Psoas muscle (tissue), 8 donors: Measurements from ENCODE around the gene SIK2. TPM values are rescaled to one million over a fixed set of nuclear protein-coding genes. Genes with fewer than 3 reads are reported as not detected.
A peak's percentile ranks its signal among the peaks of the same experiment; 100 is the strongest.

Experiments used
- ATAC-seq, 4 donors: fragments of 200-7000 bp; cut with Tn5 transposase; one replicate each; pipeline ENCODE4 v1.9.1; 2020; ENCODE audit warnings: moderate library complexity in 3 of 4, mild to moderate bottlenecking in 2 of 4
- DNase-seq, 2 donors: peaks; one replicate each; pipeline ENCODE4 v3.0.0-alpha.2; 2020
- H3K27ac ChIP-seq: fragments of 200-600 bp; one replicate; pipeline ENCODE4 v1.8.0; 2022
- H3K27me3 ChIP-seq, 3 donors: fragments of 200-600 bp in 1 of 3; one replicate each; pipeline versions ENCODE4 v1.6.1 to v1.8.0; 2013 to 2022; ENCODE audit warnings: low read length in 2 of 3, mild to moderate bottlenecking in 2 of 3, moderate library complexity in 1 of 3; ENCODE audit not compliant: insufficient read depth in 3 of 3
- H3K36me3 ChIP-seq, 2 donors: fragments of 200-600 bp in 1 of 2; one replicate each; pipeline versions ENCODE4 v1.6.1 to v1.8.0; 2013 to 2022; ENCODE audit warnings: low read depth in 1 of 2, mild to moderate bottlenecking in 1 of 2, moderate library complexity in 1 of 2; ENCODE audit not compliant: insufficient read depth in 1 of 2
- H3K4me1 ChIP-seq: fragments of 200-600 bp; one replicate; pipeline ENCODE4 v1.8.0; 2022
- H3K4me3 ChIP-seq: fragments of 200-600 bp; one replicate; pipeline ENCODE4 v1.8.0; 2022; ENCODE audit warnings: mild to moderate bottlenecking
- H3K9me3 ChIP-seq: fragments of 200-600 bp; one replicate; pipeline ENCODE4 v1.8.0; 2022
- WGBS, 3 donors: extraction: QIAGEN DNeasy Blood & Tissue Kit; methylation state at CpG; one replicate each; pipeline versions ENCODE4 v1.1.6 to v1.1.7; 2013; 5-methylcytosine and 5-hydroxymethylcytosine counted together
- intact Hi-C, 2 donors: fragments of 100-400 bp; cut with DNase I; formaldehyde crosslinking; loops; one replicate each; pipeline versions ENCODE4 v1.11.0 to v1.14.2; 2022
- polyA plus RNA-seq, 3 donors: library from polyadenylated mRNA; stranded (reverse); fragments of 200-250 nt; gene quantifications; one replicate each; pipeline ENCODE4 v1.2.3, GENCODE V29; 2013
- total RNA-seq, 4 donors: library from RNA; stranded (reverse); fragmentation: NEBNext Ultra II Directional in 2 of 4; extraction: Animal tissue kit (Norgen Biotek cat#: 25700) in 2 of 4; gene quantifications; one replicate each; pipeline versions ENCODE4 v1.2.1 to v1.2.4, GENCODE V29; 2021 to 2023
- TF ChIP-seq, protein P1 (sequence below): fragments of 200-600 bp; IDR thresholded peaks from one replicate; pipeline ENCODE4 v1.8.0; 2022; ENCODE audit warnings: antibody characterized with exemption
- donor health status: healthy with polysubstance abuse.
- donor health status: DM: no; HTN: no; CAD: no; lungs with moderate emphysema.
- donor health status: Bipolar disorder and iron deficiency.
- donor health status: healthy.
- donor health status: DM: yes; HTN: yes; CAD: no.
- donor health status: DM: no; HTN: no; CAD: no.
- donor health status: DM: no; HTN: no; CAD: no.
- donor health status: DM: yes; HTN: yes; CAD: no.

SIK2 gene
- total and polyA plus RNA-seq, 7 donors, result 9.0 to 69.6 (median 30.4) TPM

DNA sequence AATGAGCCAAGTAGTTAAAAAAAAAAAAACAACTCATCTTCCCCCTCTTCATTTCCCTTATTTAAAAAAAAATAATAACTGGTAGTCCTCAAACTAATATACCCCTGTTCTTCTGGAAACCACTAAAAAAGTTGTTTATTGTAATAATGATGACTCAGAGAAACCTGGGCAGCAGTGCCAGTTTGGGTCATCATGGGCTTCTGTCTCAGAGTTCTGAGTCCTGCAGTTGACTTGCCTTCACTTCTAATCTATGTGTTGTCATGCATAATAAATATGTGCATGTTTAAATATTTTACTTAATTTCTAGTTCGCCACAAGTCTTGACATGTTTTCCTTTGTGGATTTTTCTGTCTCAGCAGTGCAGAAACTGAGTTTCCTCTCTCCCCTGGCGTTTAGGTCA, 117.1 kb downstream of the SIK2 start:
- TF ChIP-seq, protein P1, sequence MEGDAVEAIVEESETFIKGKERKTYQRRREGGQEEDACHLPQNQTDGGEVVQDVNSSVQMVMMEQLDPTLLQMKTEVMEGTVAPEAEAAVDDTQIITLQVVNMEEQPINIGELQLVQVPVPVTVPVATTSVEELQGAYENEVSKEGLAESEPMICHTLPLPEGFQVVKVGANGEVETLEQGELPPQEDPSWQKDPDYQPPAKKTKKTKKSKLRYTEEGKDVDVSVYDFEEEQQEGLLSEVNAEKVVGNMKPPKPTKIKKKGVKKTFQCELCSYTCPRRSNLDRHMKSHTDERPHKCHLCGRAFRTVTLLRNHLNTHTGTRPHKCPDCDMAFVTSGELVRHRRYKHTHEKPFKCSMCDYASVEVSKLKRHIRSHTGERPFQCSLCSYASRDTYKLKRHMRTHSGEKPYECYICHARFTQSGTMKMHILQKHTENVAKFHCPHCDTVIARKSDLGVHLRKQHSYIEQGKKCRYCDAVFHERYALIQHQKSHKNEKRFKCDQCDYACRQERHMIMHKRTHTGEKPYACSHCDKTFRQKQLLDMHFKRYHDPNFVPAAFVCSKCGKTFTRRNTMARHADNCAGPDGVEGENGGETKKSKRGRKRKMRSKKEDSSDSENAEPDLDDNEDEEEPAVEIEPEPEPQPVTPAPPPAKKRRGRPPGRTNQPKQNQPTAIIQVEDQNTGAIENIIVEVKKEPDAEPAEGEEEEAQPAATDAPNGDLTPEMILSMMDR, result no peak
- ATAC-seq (no peak), DNase-seq (no peak)
- no peaks in the 10 kb centered on the region for H3K9me3 ChIP-seq
- 86 to 96% (median 93%) methylated on average over 2 of the region's 2 CpGs for WGBS, 3 donors
- peaks cover 2 to 75% of the 10 kb centered on the region in 2 donors for H3K36me3 ChIP-seq
- H3K27me3 ChIP-seq, result no peaks in the 10 kb centered on the region
- H3K4me1 ChIP-seq, result peaks cover 13% of the 10 kb centered on the region
- no peak overlapping the region for H3K4me3 ChIP-seq
- peak overlapping the region; percentile 77 for H3K27ac ChIP-seq
- intact Hi-C loops, result no loop called here

DNA sequence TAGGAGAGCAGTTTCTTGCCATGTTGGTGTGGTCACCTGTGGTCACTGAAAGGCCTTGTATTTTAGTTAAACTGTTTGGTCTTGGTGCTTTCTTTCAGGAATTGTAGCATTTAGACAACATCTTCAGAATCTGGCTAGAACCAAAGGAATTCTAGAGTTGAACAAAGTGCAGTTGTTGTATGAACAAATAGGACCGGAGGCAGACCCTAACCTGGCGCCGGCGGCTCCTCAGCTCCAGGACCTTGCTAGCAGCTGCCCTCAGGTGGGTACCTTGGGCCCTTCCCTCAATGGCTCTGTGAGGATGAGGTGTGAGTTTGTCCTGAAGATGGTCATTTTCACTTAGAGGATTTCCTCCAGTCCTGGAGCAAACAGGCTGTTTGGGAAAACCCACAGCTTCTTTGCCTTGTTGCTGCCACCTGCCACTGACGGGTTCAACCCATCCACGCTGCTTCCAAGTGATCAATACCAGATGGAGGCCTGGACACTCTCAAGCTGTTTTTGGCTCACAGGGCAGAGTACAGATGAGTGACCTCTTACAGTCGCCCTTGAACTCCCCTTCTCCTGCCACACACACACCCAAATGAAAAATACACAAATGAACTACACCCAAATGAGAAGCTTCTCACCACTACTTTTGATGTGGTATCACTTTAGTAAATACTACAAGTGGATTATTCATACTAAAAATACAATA, 118.7 kb downstream of the SIK2 start:
- Histone ChIP-seq H3K27ac (no peak overlapping the region), H3K4me3 (no peak overlapping the region), H3K9me3 (no peaks in the 10 kb centered on the region), H3K36me3 (peaks cover 2 to 76% of the 10 kb centered on the region in 2 donors), H3K27me3 (no peaks in the 10 kb centered on the region), H3K4me1 (peaks cover 22% of the 10 kb centered on the region)
- 91 to 96% (median 93%) methylated on average over 7 of the region's 7 CpGs for WGBS, 3 donors
- TF ChIP-seq, protein P1, result no peak
- DNase-seq (no peak), ATAC-seq (no peak)
- intact Hi-C loops, result no loop called here

GRCh38 chr11:111722501-111722900, 120.3 kb downstream of the SIK2 start:
- TF ChIP-seq, protein P1, result no peak
- peak overlapping the region; percentile 41 for H3K27ac ChIP-seq
- intact Hi-C loops, result no loop called here
- H3K27me3 ChIP-seq, result no peaks in the 10 kb centered on the region
- H3K4me1 ChIP-seq, result peaks cover 22% of the 10 kb centered on the region
- WGBS, 3 donors, result 72 to 82% (median 74%) methylated on average over 8 of the region's 8 CpGs
- H3K9me3 ChIP-seq, result no peaks in the 10 kb centered on the region
- DNase-seq (no peak), ATAC-seq (no peak)
- H3K4me3 ChIP-seq, result no peak overlapping the region
- H3K36me3 ChIP-seq, result peaks cover 5 to 88% of the 10 kb centered on the region in 2 donors

DNA sequence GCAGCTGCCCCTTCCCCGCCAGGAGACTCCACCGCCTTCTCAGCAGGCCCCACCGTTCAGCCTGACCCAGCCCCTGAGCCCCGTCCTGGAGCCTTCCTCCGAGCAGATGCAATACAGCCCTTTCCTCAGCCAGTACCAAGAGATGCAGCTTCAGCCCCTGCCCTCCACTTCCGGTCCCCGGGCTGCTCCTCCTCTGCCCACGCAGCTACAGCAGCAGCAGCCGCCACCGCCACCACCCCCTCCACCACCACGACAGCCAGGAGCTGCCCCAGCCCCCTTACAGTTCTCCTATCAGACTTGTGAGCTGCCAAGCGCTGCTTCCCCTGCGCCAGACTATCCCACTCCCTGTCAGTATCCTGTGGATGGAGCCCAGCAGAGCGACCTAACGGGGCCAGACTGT, 121.3 kb downstream of the SIK2 start:
- DNase-seq, result peak in 1 of 2 donors; percentile 46
- no peak overlapping the region for H3K27ac ChIP-seq
- TF ChIP-seq, protein P1, result no peak
- H3K9me3 ChIP-seq, result no peaks in the 10 kb centered on the region
- WGBS, 3 donors, result 79 to 89% (median 85%) methylated on average over 15 of the region's 15 CpGs
- H3K4me3 ChIP-seq, result no peak overlapping the region
- no peaks in the 10 kb centered on the region for H3K27me3 ChIP-seq
- intact Hi-C loops, result no loop called here
- ATAC-seq, result no peak
- peaks cover 16% of the 10 kb centered on the region for H3K4me1 ChIP-seq
- peaks cover 5 to 92% of the 10 kb centered on the region in 2 donors for H3K36me3 ChIP-seq
